GM23248 (cell line): ENCODE data around the gene SPAG17.

Experiments used
- EZH2 ChIP-seq: fragments of 200-600 bp; sonication (generic); IDR thresholded peaks from 2 replicates; pipeline ENCODE4 v1.6.1; 2018; ENCODE audit warnings: antibody characterized with exemption, mild to moderate bottlenecking; ENCODE audit not compliant: insufficient read depth, poor library complexity, severe bottlenecking
- EZH2phosphoT487 ChIP-seq: fragments of 200-600 bp; sonication (generic); IDR thresholded peaks from 2 replicates; pipeline ENCODE4 v1.6.1; 2018; ENCODE audit warnings: antibody characterized with exemption, moderate library complexity, mild to moderate bottlenecking, low read depth; ENCODE audit not compliant: insufficient read depth

DNA sequence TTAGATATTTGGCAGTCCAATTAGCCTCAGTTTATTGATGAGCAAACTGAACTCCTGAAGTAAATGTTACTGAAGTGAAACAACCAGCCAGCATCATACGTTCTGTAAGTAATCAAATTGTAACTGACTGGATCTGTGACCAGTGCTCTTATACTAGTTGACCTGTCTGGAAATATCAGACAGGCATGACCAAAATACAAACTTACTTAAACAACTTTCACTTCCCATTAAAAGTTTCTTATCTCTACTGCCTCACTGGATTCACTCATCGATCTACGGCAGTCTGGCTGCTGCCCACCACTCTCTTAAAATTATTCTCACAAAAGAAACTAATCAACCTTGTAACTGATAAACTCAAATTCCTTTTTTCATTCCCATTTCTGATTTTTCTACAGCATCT lies 199.1 kb downstream of the SPAG17 start:
- no peak for TF ChIP-seq EZH2
- TF ChIP-seq EZH2phosphoT487, result no peak
